NCI-H1417 treated with DMSO at 0.1 percent for 48 hours (cell line): ENCODE results near the gene KRTAP5-3.
"Not testable (repeated sequence)": the region's sequence is repeated elsewhere in the genome, so short reads cannot be mapped to it uniquely, and the experiment has no call there.

Source experiments
- DNase-seq: peaks from one replicate; lab custom pipeline; 2025; lab: John Stamatoyannopoulos, UW

Gene KRTAP5-3

GRCh38 chr11:1581976-1582375 is 26.3 kb downstream of the KRTAP5-3 start:
- DNase-seq = no peak

DNA sequence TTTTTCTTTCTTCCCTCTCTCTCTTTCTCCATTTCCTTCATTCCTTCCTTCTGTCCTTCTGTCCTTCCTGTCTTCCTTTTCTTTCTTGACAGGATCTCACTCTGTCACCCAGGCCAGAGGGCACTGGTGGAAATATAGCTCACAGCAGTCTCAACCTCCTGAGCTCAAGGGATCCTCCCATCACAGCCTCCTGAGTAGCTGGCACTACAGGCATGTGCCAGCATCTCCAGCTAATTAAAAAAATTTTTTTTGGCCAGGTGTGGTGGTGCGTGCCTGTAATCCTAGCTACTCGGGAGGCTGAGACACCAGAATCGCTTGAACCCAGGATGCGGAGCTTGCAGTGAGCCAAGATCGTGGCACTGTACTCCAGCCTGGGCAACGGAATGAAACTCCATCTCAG is 31.4 kb downstream of the KRTAP5-3 start:
- no peak for DNase-seq

- not testable (repeated sequence) for DNase-seq
Observed at GRCh38 chr11:1575756-1576155, 32.5 kb downstream of the KRTAP5-3 start.

GRCh38 chr11:1574933-1575242 is 33.4 kb downstream of the KRTAP5-3 start:
- no peak for DNase-seq

DNA sequence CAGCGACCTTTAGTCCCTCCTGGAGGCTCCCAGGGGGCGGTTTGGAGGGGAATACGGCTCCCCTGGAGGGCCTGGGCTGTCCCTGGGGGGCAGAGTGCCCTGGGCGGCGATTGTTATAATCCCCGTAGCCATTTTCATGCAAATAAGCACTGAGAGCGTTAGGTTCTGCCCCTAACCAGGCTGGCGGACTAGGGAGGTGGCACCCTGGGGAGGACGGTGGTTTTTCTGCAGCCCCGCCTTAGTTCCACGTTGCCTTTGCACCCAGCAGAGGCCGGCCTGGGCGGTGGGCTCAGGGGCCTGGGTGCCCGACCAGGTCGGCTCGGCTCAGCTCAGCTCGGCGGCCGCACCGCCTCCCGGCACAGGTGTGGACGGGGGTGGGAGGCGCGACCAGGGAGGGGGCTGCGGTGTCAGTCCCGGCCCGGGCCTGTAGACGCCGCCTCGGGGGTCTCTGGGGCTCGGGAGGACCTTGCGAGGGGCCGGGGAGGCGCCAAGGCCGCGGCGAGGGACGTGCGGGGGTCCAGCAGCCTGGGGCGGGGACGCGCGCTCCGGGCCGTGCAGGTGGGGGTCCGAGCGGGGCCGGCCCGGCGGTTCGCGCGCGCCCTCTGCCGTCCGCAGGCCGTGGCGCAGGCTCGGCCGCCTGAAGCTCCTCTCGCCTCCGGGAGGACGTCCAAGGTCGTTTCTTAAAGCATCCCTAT is 33.9 kb downstream of the KRTAP5-3 start:
- no peak for DNase-seq

- DNase-seq = no peak
Observed at GRCh38 chr11:1573903-1574237, 34.4 kb downstream of the KRTAP5-3 start.

GRCh38 chr11:1573077-1573902 is 35.0 kb downstream of the KRTAP5-3 start:
- no peak for DNase-seq

- DNase-seq = no peak
Observed at GRCh38 chr11:1572197-1573076, 35.8 kb downstream of the KRTAP5-3 start, which contains the start of gene DUSP8. Gene DUSP8, minus strand, starts transcription at chr11:1572271. Its CDS starts 6,445 bp downstream, at chr11:1565826.

GRCh38 chr11:1571760-1572196 is 36.5 kb downstream of the KRTAP5-3 start:
- DNase-seq = no peak

- DNase-seq = no peak
Observed at GRCh38 chr11:1570896-1571759, 37.1 kb downstream of the KRTAP5-3 start.

DNA sequence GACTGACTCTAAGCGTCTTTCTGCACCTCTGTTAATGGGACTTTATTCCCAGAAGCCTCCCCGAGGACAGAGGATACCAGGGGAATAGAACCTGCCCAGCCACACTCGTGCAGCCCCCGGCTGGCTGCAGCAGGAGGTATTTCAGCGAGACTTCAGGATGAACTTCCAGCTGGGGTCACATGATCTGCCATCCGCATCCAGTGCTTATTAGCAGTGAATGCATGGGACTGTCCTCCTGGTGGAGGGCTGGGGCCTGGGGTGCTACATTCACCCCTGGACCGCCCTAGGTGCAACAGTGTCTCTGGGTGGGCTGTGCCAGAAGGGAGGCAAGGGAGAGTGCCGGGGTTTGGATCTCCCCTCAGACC is 37.8 kb downstream of the KRTAP5-3 start:
- DNase-seq = no peak

GRCh38 chr11:1570001-1570453 is 38.2 kb downstream of the KRTAP5-3 start:
- DNase-seq = no peak

- no peak for DNase-seq
Observed at GRCh38 chr11:1569251-1569780, 38.9 kb downstream of the KRTAP5-3 start.

GRCh38 chr11:1568441-1568911 is 39.8 kb downstream of the KRTAP5-3 start:
- peak; percentile 66 for DNase-seq

DNA sequence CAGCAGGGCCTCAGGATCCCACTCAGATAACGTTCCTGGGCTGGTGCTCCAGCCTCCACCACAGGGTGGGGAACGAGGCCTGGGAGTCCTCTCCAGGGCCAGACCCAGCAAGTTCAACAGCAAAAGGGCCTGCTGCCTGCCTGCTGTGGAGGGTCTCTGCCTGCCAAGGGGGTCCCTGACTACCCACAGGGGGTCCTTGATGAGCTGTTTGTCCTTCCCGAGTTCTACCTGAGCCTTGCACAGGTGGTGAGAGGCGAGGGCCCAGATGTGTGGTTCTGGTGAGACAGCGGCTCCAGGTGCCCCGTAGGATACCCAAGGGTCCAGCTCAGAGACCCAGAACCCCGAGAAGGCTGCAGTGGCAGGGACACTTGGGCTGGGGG is 40.6 kb downstream of the KRTAP5-3 start:
- DNase-seq = no peak

DNA sequence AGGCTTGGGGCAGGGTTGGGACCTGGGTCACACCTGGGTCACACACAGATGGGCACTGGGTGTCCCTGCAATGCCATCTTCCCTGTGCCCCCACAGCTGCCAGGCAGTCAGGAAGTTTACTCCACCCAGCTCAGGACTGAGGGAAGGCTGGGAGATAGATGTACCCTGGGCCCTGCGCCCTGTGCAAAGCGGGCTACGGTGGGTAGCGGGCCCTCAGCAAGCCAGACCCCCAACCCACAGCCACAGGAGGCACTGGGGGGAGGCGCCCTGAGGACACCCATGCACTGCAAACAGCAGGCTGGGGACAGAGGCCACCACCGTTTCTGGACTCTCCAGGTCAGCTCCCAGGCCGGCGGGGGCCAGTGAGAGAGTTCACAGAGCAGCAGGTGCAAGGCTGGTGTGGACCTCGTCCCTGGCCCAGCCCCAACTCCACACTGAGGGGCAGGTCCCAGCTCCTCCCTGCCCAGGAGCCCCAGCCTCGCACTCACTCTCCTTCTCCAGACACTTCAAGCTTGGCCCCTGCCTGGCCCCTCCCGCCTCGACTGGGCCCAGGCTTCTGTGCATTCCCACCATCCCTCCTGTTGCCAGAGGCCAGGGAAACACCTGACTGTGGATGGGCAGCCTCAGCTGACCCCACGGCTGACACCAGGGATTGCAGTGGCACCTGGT is 41.1 kb downstream of the KRTAP5-3 start:
- no peak for DNase-seq

GRCh38 chr11:1566381-1567051 is 41.7 kb downstream of the KRTAP5-3 start:
- no peak for DNase-seq

DNA sequence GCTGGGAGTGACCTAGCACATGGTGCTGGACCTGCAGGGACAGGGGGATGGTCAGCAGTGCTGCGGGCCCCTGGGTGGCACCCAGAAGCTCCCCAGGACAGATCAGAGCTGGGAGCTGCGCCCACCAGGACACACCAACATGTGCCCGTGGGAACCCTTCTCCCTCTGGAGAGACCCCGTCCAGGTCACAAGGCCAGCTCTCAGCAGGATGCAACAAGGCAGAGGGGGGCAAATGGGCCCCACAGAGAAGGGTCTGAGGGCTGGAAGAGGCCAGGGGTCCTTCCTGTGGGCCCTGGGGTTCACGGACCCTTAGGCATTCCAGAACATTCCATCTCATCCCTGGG is 42.4 kb downstream of the KRTAP5-3 start:
- DNase-seq = no peak

- no peak for DNase-seq
Observed at GRCh38 chr11:1565173-1565903, 42.9 kb downstream of the KRTAP5-3 start.
